Large intestine (tissue), 3 donors: ENCODE results near the gene VPS8. TPM values are rescaled to one million over a fixed set of nuclear protein-coding genes. Genes with fewer than 3 reads are reported as not detected.
"Not testable (repeated sequence)": the region's sequence is repeated elsewhere in the genome, so short reads cannot be mapped to it uniquely, and the experiment has no call there.

Experiments
- DNase-seq, 2 donors: peaks; one replicate each; pipeline versions ENCODE4 v3.0.0 to v3.0.0-alpha.2; 2013
- H3K27ac ChIP-seq: one replicate; pipeline ENCODE4 v1.5.1; 2013; ENCODE audit warnings: low read length
- H3K27me3 ChIP-seq: 2 replicates; pipeline ENCODE4 v1.6.1; 2013; ENCODE audit warnings: low read length; ENCODE audit not compliant: control insufficient read depth, insufficient read depth
- H3K36me3 ChIP-seq: 2 replicates; pipeline ENCODE4 v1.6.1; 2013; ENCODE audit warnings: low read length; ENCODE audit not compliant: control insufficient read depth, insufficient read depth
- H3K4me1 ChIP-seq: one replicate; pipeline ENCODE4 v1.6.1; 2013; ENCODE audit warnings: low read length; ENCODE audit not compliant: control insufficient read depth, insufficient read depth
- H3K4me3 ChIP-seq: one replicate; pipeline ENCODE4 v1.5.1; 2013; ENCODE audit warnings: low read length
- H3K9me3 ChIP-seq: one replicate; pipeline ENCODE4 v1.6.1; 2013; ENCODE audit warnings: mild to moderate bottlenecking, low read depth, low read length, moderate library complexity; ENCODE audit not compliant: control insufficient read depth
- whole genome bisulfite sequencing: methylation state at CpG from one replicate; pipeline ENCODE4 v1.1.5; 2013; ENCODE audit warnings: low lambda C conversion rate; ENCODE audit not compliant: insufficient coverage; 5-methylcytosine and 5-hydroxymethylcytosine counted together
- polyA plus RNA-seq: library from polyadenylated mRNA; unstranded; fragments of 120-200 nt; gene quantifications from one replicate; pipeline ENCODE4 v1.2.1, GENCODE V29; 2013

VPS8 gene
- polyA plus RNA-seq, 1 donor, result 36.2 TPM

DNA sequence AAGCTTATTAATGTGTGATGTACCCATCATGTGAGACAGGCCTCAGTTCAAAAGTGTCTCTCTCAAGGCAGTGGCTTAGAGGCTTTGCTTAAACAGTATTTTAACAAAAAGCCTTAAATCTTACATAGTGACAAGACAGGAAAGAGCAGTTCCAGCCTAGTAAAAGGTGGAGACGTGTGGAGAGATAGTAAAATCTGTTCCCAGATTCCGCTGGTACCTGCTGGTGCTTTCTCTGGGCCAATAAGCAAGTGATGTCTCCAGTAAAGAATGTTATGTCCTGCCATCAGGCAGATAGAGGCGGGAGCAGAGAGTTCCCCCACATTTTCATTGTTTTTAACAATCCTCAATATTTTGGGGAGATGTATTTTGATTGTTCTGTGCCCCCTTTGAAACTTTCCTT lies 135.0 kb downstream of the VPS8 start:
- no peak overlapping the region for H3K27ac ChIP-seq
- no peaks in the 10 kb centered on the region for H3K9me3 ChIP-seq
- DNase-seq, result no peak
- peaks cover 29% of the 10 kb centered on the region for H3K36me3 ChIP-seq
- H3K4me3 ChIP-seq, result no peak overlapping the region
- H3K27me3 ChIP-seq, result no peaks in the 10 kb centered on the region
- no CpG with 5 or more reads among the region's 3 CpGs for WGBS
- H3K4me1 ChIP-seq, result no peaks in the 10 kb centered on the region

DNA sequence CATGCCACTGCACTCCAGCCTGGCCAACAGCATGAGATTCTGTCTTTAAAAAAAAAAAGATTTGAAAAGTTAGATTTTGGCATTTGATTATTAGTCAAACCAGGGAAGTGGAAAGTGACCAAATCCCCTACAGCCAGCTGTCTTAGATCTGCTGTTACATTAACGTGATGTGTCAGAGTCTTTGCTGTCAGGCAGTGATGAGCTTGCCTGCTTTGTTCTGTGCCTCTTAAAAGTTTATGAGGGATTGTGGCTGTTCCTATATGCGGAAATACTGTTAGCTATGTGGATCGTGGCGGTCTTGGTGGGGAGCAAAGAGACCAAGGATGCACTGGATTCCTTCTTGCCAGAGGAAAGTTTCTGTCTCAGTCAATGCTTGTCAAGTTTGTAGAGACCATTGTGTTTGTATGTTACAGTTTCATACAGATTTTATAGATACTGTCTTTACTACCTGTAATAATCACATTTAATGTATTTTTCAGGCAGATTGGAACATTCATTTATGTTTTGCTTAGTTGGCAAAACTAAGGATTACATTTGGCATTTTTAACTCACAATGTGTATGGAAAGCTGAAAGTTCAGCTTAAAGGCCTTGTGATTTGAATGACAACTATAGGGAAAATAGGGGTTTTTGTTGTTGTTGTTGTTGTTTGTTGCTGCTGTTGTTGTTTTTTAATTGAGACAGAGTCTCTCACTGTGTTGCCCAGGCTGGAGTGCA lies 137.4 kb downstream of the VPS8 start:
- Histone ChIP-seq H3K9me3 (no peaks in the 10 kb centered on the region), H3K27ac (no peak overlapping the region), H3K4me3 (no peak overlapping the region), H3K36me3 (peaks cover 19% of the 10 kb centered on the region), H3K4me1 (peaks cover 10% of the 10 kb centered on the region), H3K27me3 (no peaks in the 10 kb centered on the region)
- no peak for DNase-seq
- 100% methylated on average over 1 of the region's 4 CpGs for WGBS

DNA sequence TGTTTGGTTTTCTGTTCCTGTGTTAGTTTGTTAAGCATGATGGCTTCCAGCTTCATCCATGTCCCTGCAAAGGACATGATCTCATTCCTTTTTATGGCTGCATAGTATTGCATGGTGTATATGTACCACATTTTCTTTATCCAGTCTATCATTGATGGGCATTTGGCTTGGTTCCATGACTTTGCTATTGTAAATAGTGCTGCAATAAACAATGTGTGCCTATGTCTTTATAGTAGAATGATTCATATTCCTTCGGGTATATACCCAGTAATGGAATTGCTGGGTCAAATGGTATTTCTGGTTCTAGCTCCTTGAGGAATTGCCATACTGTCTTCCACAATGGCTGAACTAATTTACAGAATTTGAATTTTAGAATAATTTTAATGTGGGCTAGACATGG lies 138.8 kb downstream of the VPS8 start:
- Histone ChIP-seq H3K36me3 (peaks cover 14% of the 10 kb centered on the region), H3K4me1 (peaks cover 10% of the 10 kb centered on the region)
- H3K27me3 ChIP-seq, DNase-seq, H3K9me3 ChIP-seq, H3K27ac ChIP-seq, H3K4me3 ChIP-seq: not testable (repeated sequence)
- 100% methylated on average over 1 of the region's 1 CpG for WGBS

DNA sequence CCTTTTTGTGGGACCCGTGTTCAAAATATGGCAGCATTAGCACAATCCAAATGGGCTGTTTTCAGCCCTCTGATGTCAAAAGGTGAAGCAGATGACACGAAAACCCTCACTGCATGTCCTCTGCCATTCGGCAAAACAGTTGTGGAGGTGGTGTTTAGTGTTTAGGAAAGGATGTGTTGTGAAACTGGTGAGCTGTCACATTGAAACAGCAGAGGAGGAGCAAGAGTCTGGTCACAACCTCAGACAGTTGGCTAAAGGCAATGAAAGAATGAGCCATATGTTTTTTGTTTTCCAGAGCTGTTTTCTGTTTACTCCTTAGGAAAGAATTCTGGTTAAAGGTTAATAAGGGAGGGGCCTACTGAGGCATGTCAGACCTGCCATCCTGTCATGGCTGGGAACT lies 140.7 kb downstream of the VPS8 start:
- Histone ChIP-seq H3K9me3 (no peaks in the 10 kb centered on the region), H3K4me3 (no peak overlapping the region), H3K27me3 (no peaks in the 10 kb centered on the region), H3K4me1 (peaks cover 10% of the 10 kb centered on the region), H3K36me3 (peaks cover 6% of the 10 kb centered on the region), H3K27ac (no peak overlapping the region)
- WGBS, result no CpG with 5 or more reads among the region's 3 CpGs
- no peak for DNase-seq

DNA sequence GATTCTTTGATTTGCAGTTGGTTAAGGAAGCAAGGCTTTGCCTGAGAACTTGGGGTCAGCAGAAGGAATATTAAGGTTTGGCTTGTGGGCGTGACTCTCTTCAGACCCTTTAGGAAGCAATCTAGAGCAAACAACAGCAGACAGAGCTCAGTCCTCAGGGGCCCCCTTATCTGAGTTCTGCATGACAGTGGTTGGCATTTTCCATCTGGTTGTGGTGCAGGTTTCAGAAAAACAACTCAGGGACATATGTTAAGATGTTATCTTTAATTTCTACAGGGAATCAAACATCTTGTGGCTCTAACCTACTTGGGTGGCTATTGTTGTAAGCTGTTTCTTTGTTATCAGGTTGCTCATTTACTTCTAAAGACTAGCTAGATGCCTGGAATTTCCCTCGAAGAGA lies 141.4 kb downstream of the VPS8 start:
- no peak overlapping the region for H3K4me3 ChIP-seq
- H3K36me3 ChIP-seq, result peaks cover 9% of the 10 kb centered on the region
- WGBS, result no CpG with 5 or more reads among the region's 2 CpGs
- H3K27me3 ChIP-seq, result no peaks in the 10 kb centered on the region
- H3K27ac ChIP-seq, result no peak overlapping the region
- H3K4me1 ChIP-seq, result peaks cover 10% of the 10 kb centered on the region
- DNase-seq, result peak in 1 of 2 donors; percentile 13
- no peaks in the 10 kb centered on the region for H3K9me3 ChIP-seq

DNA sequence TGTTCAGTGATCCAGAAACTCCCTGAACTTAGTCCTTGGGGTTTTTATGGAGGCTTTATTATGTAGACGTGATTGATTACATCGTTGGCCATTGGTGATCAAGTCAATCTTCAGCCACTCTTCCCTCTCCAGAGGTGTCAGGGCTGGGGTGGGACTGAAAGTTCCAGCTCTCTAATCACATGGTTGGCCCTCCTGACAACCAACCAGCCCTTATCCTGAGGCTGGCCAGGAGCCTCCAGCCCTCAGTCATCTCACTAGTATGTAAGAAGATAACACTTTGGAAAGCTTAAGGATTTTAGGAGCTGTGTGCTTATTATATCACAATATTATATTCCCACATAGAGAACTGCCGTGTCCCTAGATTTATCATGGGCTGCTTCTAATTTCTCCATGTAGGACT lies 142.3 kb downstream of the VPS8 start:
- WGBS, result 100% methylated on average over 1 of the region's 3 CpGs
- Histone ChIP-seq H3K4me1 (peaks cover 10% of the 10 kb centered on the region), H3K9me3 (no peaks in the 10 kb centered on the region), H3K27ac (no peak overlapping the region), H3K27me3 (no peaks in the 10 kb centered on the region), H3K36me3 (peaks cover 11% of the 10 kb centered on the region), H3K4me3 (no peak overlapping the region)
- no peak for DNase-seq

DNA sequence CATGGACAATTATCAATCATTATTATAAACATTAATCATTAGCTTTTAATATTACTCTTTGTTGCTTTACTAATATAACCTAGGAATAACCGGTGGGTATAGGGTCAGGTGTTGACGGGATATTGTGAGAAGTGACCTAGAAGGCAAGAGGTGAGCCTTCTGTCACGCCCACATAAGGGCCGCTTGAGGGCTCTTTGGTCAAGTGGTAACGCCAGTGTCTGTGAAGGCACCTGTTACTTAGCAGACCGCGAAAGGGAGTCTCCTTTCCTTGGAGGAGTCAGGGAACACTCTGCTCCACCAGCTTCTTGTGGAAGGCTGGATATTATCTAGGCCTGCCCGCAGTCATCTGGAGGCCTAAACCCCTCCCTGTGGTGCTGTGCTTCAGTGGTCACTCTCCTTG lies 142.9 kb downstream of the VPS8 start:
- not testable (repeated sequence) for H3K4me3 ChIP-seq, H3K9me3 ChIP-seq, H3K27me3 ChIP-seq, H3K27ac ChIP-seq, DNase-seq
- peaks cover 11% of the 10 kb centered on the region for H3K36me3 ChIP-seq
- H3K4me1 ChIP-seq, result peaks cover 10% of the 10 kb centered on the region
- WGBS, result no CpG with 5 or more reads among the region's 8 CpGs

DNA sequence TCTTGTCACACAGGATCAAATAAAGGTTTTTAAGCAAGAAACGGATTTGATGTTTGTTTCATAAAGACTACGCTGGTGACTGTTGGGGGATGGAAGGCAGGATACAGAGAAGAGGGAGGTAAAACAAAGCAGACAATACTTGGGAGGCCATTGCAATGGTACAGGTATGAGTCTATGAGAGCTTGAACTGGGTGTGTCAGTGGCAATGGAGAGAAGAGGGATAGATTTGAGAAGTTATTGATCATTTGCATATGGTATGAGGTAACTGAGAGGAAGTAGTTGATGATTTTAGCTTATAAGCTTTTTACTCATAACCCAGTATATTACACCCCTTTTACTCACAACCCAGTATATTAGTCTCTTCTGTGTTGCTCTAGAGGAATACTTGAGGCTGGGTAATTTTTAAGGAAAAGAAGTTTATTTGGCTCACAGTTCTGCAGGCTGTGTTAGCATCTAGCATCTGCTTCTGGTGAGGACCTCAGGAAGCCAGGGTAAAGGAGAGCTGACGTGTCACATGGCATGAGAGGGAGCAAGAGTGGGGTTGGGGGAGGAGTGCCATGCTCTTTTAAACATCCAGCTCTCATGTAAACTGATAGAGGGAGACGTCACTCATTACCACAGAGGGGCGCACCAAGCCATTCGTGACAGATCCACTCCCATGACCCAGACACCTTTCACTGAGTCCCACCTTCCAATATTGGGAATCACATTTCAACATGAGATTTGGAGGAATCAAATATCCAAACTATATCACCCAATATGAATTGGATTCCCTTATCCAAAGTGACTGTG lies 153.9 kb downstream of the VPS8 start:
- H3K27ac ChIP-seq, result no peak overlapping the region
- 100% methylated on average over 2 of the region's 6 CpGs for WGBS
- no peak overlapping the region for H3K4me3 ChIP-seq
- H3K9me3 ChIP-seq, result no peaks in the 10 kb centered on the region
- no peaks in the 10 kb centered on the region for H3K27me3 ChIP-seq
- DNase-seq, result no peak
- H3K4me1 ChIP-seq, result no peaks in the 10 kb centered on the region
- H3K36me3 ChIP-seq, result peaks cover 22% of the 10 kb centered on the region

DNA sequence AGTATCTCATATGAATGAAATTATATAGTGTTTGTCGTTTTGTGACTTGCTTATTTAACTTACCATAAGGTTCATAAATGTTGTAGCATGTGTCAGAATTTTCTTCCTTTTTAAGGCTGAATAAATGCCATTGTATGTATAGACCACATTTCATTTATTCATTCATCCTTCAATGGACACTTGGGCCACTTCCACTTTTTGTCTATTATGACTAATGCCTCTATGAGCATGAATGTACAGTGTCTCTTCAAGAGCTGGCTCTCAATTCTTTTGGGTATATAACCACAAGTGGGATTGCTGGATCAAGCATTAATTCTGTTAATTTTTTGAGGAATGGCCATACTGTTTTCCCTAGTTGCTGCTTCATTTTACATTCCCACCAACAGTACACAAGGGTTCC lies 156.1 kb downstream of the VPS8 start:
- Histone ChIP-seq H3K27ac (no peak overlapping the region), H3K4me1 (no peaks in the 10 kb centered on the region), H3K4me3 (no peak overlapping the region), H3K36me3 (peaks cover 32% of the 10 kb centered on the region), H3K27me3 (no peaks in the 10 kb centered on the region), H3K9me3 (no peaks in the 10 kb centered on the region)
- no peak for DNase-seq
- 100% methylated on average over 1 of the region's 1 CpG for WGBS

DNA sequence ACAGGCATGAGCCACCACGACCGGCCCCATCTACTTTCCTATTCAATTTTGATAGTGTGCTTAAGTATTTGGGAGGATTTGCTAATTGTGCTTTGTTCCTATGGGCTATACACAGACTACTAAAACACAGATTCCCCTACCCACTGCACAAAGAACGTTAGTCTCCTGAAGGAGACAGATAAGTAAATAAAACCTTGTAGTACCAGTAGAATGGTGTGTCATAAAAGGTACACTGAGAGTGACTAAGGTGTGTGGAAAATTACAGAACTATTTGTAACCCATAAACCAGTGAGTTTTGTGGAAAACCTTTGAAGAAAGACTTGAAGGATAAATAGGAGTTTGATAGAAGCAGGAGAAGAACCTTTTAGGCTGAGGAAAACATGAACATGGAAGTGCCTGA lies 158.2 kb downstream of the VPS8 start:
- H3K9me3 ChIP-seq, result no peaks in the 10 kb centered on the region
- H3K4me3 ChIP-seq, result no peak overlapping the region
- no peak for DNase-seq
- H3K36me3 ChIP-seq, result peaks cover 26% of the 10 kb centered on the region
- H3K4me1 ChIP-seq, result no peaks in the 10 kb centered on the region
- no peaks in the 10 kb centered on the region for H3K27me3 ChIP-seq
- no CpG with 5 or more reads among the region's 3 CpGs for WGBS
- no peak overlapping the region for H3K27ac ChIP-seq
